Panc1 (cell line): ENCODE measurements around the gene ARHGEF18. TPM values are rescaled to one million over a fixed set of nuclear protein-coding genes. Genes with fewer than 3 reads are reported as not detected.

Source experiments
- ATAC-seq: fragments of 200-7000 bp; cut with Tn5 transposase; 2 replicates; pipeline ENCODE4 v1.9.1; 2020; ENCODE audit warnings: mild to moderate bottlenecking, moderate library complexity
- BruUV-seq: library from RNA; stranded (reverse); fragments of 400-500 nt; replicated peaks from 2 replicates; lab custom pipeline; 2021; lab: Mats Ljungman, UMichigan
- CTCF ChIA-PET: fragments of 300-600 bp; sonication (Branson Sonifier 250); formaldehyde crosslinking; loops from one replicate; lab custom pipeline; 2022; ENCODE audit warnings: antibody characterized with exemption; lab: Charles Lee
- POLR2A ChIA-PET: fragments of 300-600 bp; sonication (Branson Sonifier 250); formaldehyde crosslinking; loops from one replicate; lab custom pipeline; 2022; ENCODE audit warnings: antibody characterized with exemption; lab: Charles Lee
- DNase-seq: peaks from one replicate; pipeline ENCODE4 v3.0.0-alpha.2; 2010; ENCODE audit warnings: low read depth, low spot score
- H3K27ac ChIP-seq: 2 replicates; pipeline ENCODE4 v1.5.1; 2011; ENCODE audit warnings: mild to moderate bottlenecking, low read length, inconsistent platforms
- H3K27me3 ChIP-seq: fragments of 200-500 bp; sonication (Bioruptor generic); 2 replicates; pipeline ENCODE4 v1.6.0; 2014; ENCODE audit warnings: low read length, inconsistent platforms; ENCODE audit not compliant: control insufficient read depth, insufficient read depth
- H3K36me3 ChIP-seq: fragments of 200-500 bp; sonication (Bioruptor generic); 2 replicates; pipeline ENCODE4 v1.5.1; 2014; ENCODE audit warnings: inconsistent platforms, mild to moderate bottlenecking, low read length, moderate library complexity; ENCODE audit not compliant: control insufficient read depth, insufficient read depth
- H3K4me1 ChIP-seq: 2 replicates; pipeline ENCODE4 v1.5.1; 2011; ENCODE audit warnings: inconsistent platforms, mild to moderate bottlenecking, low read length, moderate library complexity; ENCODE audit not compliant: control insufficient read depth, insufficient read depth
- H3K4me3 ChIP-seq, 2 experiments: 2 replicates each; pipeline ENCODE4 v1.5.1; 2011 to 2012; ENCODE audit warnings: low read depth in 2 of 2, low read length in 2 of 2, mild to moderate bottlenecking in 2 of 2, inconsistent platforms in 1 of 2, moderate library complexity in 1 of 2
- H3K9me3 ChIP-seq: fragments of 200-500 bp; sonication (Bioruptor generic); 2 replicates; pipeline ENCODE4 v1.5.1; 2014; ENCODE audit warnings: low read depth, mild to moderate bottlenecking, inconsistent platforms, low read length, moderate library complexity; ENCODE audit not compliant: control insufficient read depth, insufficient read depth
- POLR2AphosphoS5 ChIP-seq: IDR thresholded peaks from 2 replicates; pipeline ENCODE4 v1.6.1; 2012; ENCODE audit warnings: mild to moderate bottlenecking, low read depth, low read length, moderate library complexity
- SIN3A ChIP-seq: IDR thresholded peaks from 2 replicates; pipeline ENCODE4 v1.6.1; 2012; ENCODE audit warnings: low read depth, mild to moderate bottlenecking, low read length, moderate library complexity, borderline replicate concordance; ENCODE audit not compliant: insufficient read depth
- TCF7L2 ChIP-seq: IDR thresholded peaks from 2 replicates; pipeline ENCODE4 v1.6.1; 2011; ENCODE audit warnings: mild to moderate bottlenecking, low read depth, low read length, inconsistent platforms
- in situ Hi-C: cut with HindIII; loops from 2 replicates; pipeline ENCODE4 v1.10.0; 2016; ENCODE audit warnings: low sequenced_read_pairs, low pct_unique_long_range_greater_than_20kb
- intact Hi-C: fragments of 100-400 bp; cut with micrococcal nuclease; formaldehyde crosslinking; loops from one replicate; pipeline ENCODE4 v1.10.0; 2022; ENCODE audit not compliant: unreplicated experiment
- total RNA-seq: library from RNA; stranded (reverse); gene quantifications from one replicate; pipeline ENCODE4 v1.2.1, GENCODE V29; 2021; ENCODE audit not compliant: unreplicated experiment
- TF ChIP-seq, protein P1 (sequence below): fragments of 450-650 bp; IDR thresholded peaks from 2 replicates; pipeline ENCODE4 v1.5.1; 2017; ENCODE audit warnings: mild to moderate bottlenecking
- TF ChIP-seq, protein P2 (sequence below), 2 experiments: IDR thresholded peaks; 2 replicates each; pipeline ENCODE4 v1.6.1; 2011 to 2012; ENCODE audit warnings: low read depth in 2 of 2, control low read depth in 1 of 2, low read length in 1 of 2, mild to moderate bottlenecking in 1 of 2, moderate library complexity in 1 of 2; ENCODE audit not compliant: insufficient read depth in 1 of 2

The ARHGEF18 gene
- total RNA-seq, 1 experiment from 2014 or later = 39.1 TPM

DNA sequence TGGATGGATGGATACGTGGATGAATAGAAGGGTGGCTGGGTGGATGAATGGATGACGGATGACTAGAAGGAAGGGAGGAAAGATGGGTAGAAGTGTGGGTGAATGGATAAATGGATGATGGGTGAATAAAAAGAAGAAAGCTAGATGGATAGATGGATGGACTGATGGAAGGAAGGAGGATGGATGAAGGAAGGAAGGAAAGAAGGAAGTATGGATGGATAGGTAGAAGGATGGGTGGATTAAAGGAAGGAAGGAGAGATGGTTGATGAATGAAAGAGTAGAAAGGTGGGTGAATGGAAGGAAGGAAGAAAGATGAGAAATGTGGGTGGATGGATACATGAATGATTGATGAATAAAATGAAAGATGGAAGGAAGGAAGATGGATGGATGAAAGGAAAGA is 14.5 kb downstream of the ARHGEF18 start:
- Histone ChIP-seq H3K36me3 (no peaks in the 10 kb centered on the region), H3K9me3 (no peaks in the 10 kb centered on the region), H3K27ac (no peak overlapping the region), H3K27me3 (no peaks in the 10 kb centered on the region), H3K4me1 (no peaks in the 10 kb centered on the region), H3K4me3 (no peak overlapping the region)
- TF ChIP-seq TCF7L2 (no peak), SIN3A (no peak), POLR2AphosphoS5 (no peak)
- TF ChIP-seq, protein P1, sequence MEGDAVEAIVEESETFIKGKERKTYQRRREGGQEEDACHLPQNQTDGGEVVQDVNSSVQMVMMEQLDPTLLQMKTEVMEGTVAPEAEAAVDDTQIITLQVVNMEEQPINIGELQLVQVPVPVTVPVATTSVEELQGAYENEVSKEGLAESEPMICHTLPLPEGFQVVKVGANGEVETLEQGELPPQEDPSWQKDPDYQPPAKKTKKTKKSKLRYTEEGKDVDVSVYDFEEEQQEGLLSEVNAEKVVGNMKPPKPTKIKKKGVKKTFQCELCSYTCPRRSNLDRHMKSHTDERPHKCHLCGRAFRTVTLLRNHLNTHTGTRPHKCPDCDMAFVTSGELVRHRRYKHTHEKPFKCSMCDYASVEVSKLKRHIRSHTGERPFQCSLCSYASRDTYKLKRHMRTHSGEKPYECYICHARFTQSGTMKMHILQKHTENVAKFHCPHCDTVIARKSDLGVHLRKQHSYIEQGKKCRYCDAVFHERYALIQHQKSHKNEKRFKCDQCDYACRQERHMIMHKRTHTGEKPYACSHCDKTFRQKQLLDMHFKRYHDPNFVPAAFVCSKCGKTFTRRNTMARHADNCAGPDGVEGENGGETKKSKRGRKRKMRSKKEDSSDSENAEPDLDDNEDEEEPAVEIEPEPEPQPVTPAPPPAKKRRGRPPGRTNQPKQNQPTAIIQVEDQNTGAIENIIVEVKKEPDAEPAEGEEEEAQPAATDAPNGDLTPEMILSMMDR = no peak
- TF ChIP-seq, protein P2, sequence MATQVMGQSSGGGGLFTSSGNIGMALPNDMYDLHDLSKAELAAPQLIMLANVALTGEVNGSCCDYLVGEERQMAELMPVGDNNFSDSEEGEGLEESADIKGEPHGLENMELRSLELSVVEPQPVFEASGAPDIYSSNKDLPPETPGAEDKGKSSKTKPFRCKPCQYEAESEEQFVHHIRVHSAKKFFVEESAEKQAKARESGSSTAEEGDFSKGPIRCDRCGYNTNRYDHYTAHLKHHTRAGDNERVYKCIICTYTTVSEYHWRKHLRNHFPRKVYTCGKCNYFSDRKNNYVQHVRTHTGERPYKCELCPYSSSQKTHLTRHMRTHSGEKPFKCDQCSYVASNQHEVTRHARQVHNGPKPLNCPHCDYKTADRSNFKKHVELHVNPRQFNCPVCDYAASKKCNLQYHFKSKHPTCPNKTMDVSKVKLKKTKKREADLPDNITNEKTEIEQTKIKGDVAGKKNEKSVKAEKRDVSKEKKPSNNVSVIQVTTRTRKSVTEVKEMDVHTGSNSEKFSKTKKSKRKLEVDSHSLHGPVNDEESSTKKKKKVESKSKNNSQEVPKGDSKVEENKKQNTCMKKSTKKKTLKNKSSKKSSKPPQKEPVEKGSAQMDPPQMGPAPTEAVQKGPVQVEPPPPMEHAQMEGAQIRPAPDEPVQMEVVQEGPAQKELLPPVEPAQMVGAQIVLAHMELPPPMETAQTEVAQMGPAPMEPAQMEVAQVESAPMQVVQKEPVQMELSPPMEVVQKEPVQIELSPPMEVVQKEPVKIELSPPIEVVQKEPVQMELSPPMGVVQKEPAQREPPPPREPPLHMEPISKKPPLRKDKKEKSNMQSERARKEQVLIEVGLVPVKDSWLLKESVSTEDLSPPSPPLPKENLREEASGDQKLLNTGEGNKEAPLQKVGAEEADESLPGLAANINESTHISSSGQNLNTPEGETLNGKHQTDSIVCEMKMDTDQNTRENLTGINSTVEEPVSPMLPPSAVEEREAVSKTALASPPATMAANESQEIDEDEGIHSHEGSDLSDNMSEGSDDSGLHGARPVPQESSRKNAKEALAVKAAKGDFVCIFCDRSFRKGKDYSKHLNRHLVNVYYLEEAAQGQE (IDR thresholded peaks at IDR 0.05; ENCODE audit: insufficient read depth in 1 of 2, low read depth in 2 of 2, low read length in 1 of 2) = no peak
- in situ Hi-C loops = no loop called here
- no peak for DNase-seq
- ATAC-seq = no peak
- BruUV-seq = no TSS peak
- intact Hi-C loops = no loop called here
- ChIA-PET CTCF (no interaction called here), POLR2A (no interaction called here)

DNA sequence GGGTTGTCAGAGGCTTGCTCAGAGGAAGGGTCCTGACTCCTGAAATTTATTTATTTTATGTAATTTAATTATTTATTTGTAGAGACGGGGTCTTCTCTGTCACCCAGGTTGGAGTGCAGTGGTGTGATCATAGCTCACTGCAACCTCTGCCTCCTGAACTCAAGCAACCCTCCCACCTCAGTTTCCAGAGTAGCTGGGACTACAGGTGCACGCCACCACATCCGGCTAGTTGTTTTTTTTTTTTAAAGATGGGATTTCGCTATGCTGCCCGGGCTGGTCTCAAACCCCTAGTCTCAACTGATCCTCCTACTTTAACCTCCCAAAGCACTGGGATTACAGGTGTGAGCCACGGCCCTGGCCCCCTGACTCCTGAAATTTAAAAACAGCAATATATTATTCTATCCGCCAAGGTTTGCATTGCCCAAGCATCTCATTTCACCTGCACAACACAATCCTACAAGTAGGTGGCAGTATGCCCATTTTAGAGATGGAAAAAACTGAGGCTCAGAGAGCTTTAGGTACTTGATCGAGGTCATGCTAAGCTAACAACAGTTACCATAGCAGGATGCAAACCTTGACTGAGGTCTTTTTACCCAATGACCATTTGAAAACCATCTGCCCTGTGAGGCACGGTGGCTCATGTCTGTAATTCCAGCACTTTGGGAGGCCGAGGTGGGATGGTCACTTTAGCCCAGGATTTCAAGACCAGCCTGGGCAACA is 18.1 kb downstream of the ARHGEF18 start:
- POLR2A ChIA-PET = no interaction called here
- intact Hi-C loops = no loop called here
- H3K4me1 ChIP-seq = no peaks in the 10 kb centered on the region
- H3K27ac ChIP-seq = no peak overlapping the region
- H3K36me3 ChIP-seq = no peaks in the 10 kb centered on the region
- no TSS peak for BruUV-seq
- ATAC-seq (peak; percentile 82), DNase-seq (peak; percentile 48)
- H3K27me3 ChIP-seq = no peaks in the 10 kb centered on the region
- TF ChIP-seq, protein P2 (IDR thresholded peaks at IDR 0.05; ENCODE audit: insufficient read depth in 1 of 2, low read depth in 2 of 2, low read length in 1 of 2) = no peak
- TF ChIP-seq, protein P1 = peak; percentile 71; the same call in 1 of the 2 replicates
- no peak for TF ChIP-seq TCF7L2
- in situ Hi-C loops = no loop called here
- H3K4me3 ChIP-seq = no peak overlapping the region
- H3K9me3 ChIP-seq = no peaks in the 10 kb centered on the region
- CTCF ChIA-PET = interaction anchor here (0.7 to 1.2 kb wide), 3 partner anchors 10 to 331 kb away, joined by 4 to 5 read pairs (median 4); no protein-coding TSS in a partner anchor
